Mesothelial cell of epicardium (in vitro differentiated cells): ENCODE results near the gene HNF1B. TPM values are rescaled to one million over a fixed set of nuclear protein-coding genes. Genes with fewer than 3 reads are reported as not detected.

Experiments
- DNase-seq, 2 experiments: peaks; one replicate each; pipeline ENCODE4 v3.0.0; 2021; ENCODE audit warnings: low spot score in 2 of 2; ENCODE audit not compliant: unreplicated experiment in 2 of 2
- H3K27ac Mint-ChIP-seq: 2 replicates; pipeline ENCODE4 v1.8.0; 2021; ENCODE audit warnings: mixed read lengths
- H3K27me3 Mint-ChIP-seq: 2 replicates; pipeline ENCODE4 v1.8.0; 2021; ENCODE audit warnings: low read depth, mixed read lengths
- H3K36me3 Mint-ChIP-seq: 2 replicates; pipeline ENCODE4 v1.8.0; 2021; ENCODE audit warnings: mixed read lengths
- H3K4me1 Mint-ChIP-seq: 2 replicates; pipeline ENCODE4 v1.8.0; 2021; ENCODE audit warnings: mixed read lengths
- H3K4me3 Mint-ChIP-seq: 2 replicates; pipeline ENCODE4 v1.8.0; 2021; ENCODE audit warnings: mild to moderate bottlenecking, moderate library complexity, mixed read lengths
- H3K9me3 Mint-ChIP-seq: 2 replicates; pipeline ENCODE4 v1.8.0; 2021; ENCODE audit warnings: mixed read lengths
- CTCF ChIP-seq: fragments of 200-600 bp; sonication (generic); IDR thresholded peaks from one replicate; pipeline ENCODE4 v1.5.0; 2021; ENCODE audit warnings: antibody characterized with exemption; ENCODE audit not compliant: unreplicated experiment
- total RNA-seq: library from RNA; stranded (reverse); gene quantifications from 3 replicates; pipeline ENCODE4 v1.2.1, GENCODE V29; 2021

The HNF1B gene
- total RNA-seq, 1 donor from 2014 or later: 0.29 TPM

GRCh38 chr17:37779554-37779953 lies 34.7 kb upstream of the HNF1B start:
- no peak for TF ChIP-seq CTCF
- Mint-ChIP-seq H3K27ac (no peak overlapping the region), H3K27me3 (peaks cover 37% of the 10 kb centered on the region), H3K36me3 (no peaks in the 10 kb centered on the region), H3K9me3 (peaks cover 11% of the 10 kb centered on the region), H3K4me1 (no peaks in the 10 kb centered on the region), H3K4me3 (no peak overlapping the region)
- no peak for DNase-seq

GRCh38 chr17:37774504-37774903 lies 29.6 kb upstream of the HNF1B start:
- H3K27me3 Mint-ChIP-seq: peaks cover 15% of the 10 kb centered on the region
- H3K36me3 Mint-ChIP-seq: no peaks in the 10 kb centered on the region
- H3K4me1 Mint-ChIP-seq: no peaks in the 10 kb centered on the region
- H3K9me3 Mint-ChIP-seq: no peaks in the 10 kb centered on the region
- no peak overlapping the region for H3K4me3 Mint-ChIP-seq
- no peak for DNase-seq
- H3K27ac Mint-ChIP-seq: no peak overlapping the region
- TF ChIP-seq CTCF: no peak

- no peaks in the 10 kb centered on the region for H3K9me3 Mint-ChIP-seq
- no peaks in the 10 kb centered on the region for H3K4me1 Mint-ChIP-seq
- H3K4me3 Mint-ChIP-seq: no peak overlapping the region
- no peak for TF ChIP-seq CTCF
- H3K27ac Mint-ChIP-seq: no peak overlapping the region
- peaks cover 17% of the 10 kb centered on the region for H3K27me3 Mint-ChIP-seq
- H3K36me3 Mint-ChIP-seq: no peaks in the 10 kb centered on the region
- DNase-seq: no peak
Measured at GRCh38 chr17:37772982-37773381, 28.1 kb upstream of the HNF1B start.

- no peaks in the 10 kb centered on the region for H3K9me3 Mint-ChIP-seq
- peak; percentile 71 for TF ChIP-seq CTCF
- H3K27me3 Mint-ChIP-seq: peaks cover 25% of the 10 kb centered on the region
- H3K36me3 Mint-ChIP-seq: no peaks in the 10 kb centered on the region
- peak in 1 of 2 experiments; percentile 67 for DNase-seq
- no peaks in the 10 kb centered on the region for H3K4me1 Mint-ChIP-seq
- H3K4me3 Mint-ChIP-seq: no peak overlapping the region
- no peak overlapping the region for H3K27ac Mint-ChIP-seq
Measured at GRCh38 chr17:37770631-37771518, 26.0 kb upstream of the HNF1B start.

- H3K4me1 Mint-ChIP-seq: no peaks in the 10 kb centered on the region
- peaks cover 37% of the 10 kb centered on the region for H3K27me3 Mint-ChIP-seq
- H3K27ac Mint-ChIP-seq: no peak overlapping the region
- no peaks in the 10 kb centered on the region for H3K36me3 Mint-ChIP-seq
- TF ChIP-seq CTCF: no peak
- H3K9me3 Mint-ChIP-seq: no peaks in the 10 kb centered on the region
- no peak overlapping the region for H3K4me3 Mint-ChIP-seq
- DNase-seq: no peak
Measured at GRCh38 chr17:37769050-37769449, 24.2 kb upstream of the HNF1B start.
